Epithelial cell of prostate (primary cell): Measurements from ENCODE around the gene CHSY3.
"Not testable (repeated sequence)": the region's sequence is repeated elsewhere in the genome, so short reads cannot be mapped to it uniquely, and the experiment has no call there.

Experiments
- DNase-seq: peaks from one replicate; pipeline ENCODE4 v3.0.0-alpha.2; 2011; ENCODE audit warnings: low read depth, low spot score
- H3K27ac ChIP-seq: fragments of 450-650 bp; 2 replicates; pipeline ENCODE4 v1.5.1; 2017; ENCODE audit warnings: mild to moderate bottlenecking

CHSY3 gene

DNA sequence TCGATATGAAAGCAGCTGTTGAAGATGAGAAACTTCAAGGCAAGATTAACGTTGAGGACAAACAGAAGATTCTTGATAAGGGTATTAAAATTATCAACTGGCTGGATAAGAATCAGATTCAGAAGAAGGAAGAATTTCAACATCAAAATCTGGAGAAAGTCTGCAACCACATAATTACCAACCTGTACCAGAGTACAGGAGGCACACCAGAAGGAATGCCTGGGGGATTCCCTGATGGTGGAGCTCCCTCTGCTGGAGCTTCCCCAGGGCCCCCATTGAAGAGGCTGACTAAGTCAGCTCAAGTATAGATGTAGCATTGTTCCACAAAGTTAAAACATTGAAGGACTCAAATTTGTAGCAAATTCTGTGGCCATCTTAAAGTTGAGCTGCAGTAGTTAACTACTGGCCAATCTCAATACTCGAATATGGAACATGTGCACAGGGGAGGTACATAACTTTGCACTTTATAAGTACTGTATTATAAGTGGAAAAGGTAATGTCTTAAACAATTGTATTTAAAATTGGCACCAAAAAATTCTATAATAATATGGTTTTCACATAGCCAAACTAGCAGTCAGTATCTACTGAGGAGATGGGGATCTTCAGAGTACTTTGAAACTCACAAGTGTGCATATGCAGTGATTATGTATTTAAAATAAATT lies 237.5 kb downstream of the CHSY3 start:
- no peak overlapping the region for H3K27ac ChIP-seq
- no peak for DNase-seq

DNA sequence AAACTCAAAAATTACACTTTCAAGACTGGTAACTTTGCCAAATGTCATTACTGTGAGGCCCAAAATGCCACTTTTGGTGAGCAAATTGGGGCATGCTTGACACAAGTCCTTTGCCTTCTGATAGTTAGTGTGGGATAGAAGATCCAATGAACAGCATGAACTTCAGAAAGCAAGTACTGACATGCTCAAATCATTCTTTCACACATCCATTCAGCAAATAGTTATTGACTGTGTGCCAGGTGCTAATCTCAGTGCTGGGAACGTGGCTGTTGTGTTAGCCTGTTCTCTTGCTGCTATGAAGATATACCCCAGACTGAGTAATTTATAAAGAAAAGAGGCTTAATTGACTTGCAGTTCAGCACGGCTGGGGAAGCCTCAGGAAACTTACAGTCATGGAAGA lies 247.0 kb downstream of the CHSY3 start:
- peak; percentile 14 for DNase-seq
- no peak overlapping the region for H3K27ac ChIP-seq

DNA sequence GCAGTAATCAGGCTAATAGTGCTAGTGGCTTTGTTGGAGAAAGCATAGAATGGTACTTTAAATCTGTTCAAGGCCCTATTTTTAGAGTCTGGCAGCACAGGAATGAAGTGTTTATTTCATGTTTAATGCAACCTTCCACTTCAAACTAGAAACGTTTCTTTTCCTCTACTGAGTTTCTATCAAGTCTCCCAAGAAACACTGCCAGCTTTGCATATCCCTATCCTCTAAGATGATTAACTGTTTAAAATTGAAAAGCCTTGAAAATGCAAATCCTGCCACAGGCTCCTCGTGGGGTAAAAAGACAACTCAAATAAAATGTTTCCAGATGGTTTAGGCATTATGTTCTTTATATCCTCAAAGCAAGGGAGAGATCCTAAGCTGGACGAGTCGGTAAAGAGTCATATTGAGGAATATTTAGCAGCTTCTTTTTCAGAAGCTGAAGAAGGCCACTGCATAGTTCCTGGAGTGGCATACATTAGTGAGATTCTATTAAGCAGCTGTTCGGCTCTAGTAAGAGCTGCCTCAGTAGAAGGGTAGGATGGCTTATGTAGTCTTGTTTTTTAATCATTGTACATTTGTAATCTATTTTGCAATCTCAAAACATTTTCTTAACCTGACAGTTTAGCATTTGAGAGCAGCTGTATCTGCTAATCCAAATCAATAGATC lies 251.2 kb downstream of the CHSY3 start:
- DNase-seq = no peak
- H3K27ac ChIP-seq = no peak overlapping the region

DNA sequence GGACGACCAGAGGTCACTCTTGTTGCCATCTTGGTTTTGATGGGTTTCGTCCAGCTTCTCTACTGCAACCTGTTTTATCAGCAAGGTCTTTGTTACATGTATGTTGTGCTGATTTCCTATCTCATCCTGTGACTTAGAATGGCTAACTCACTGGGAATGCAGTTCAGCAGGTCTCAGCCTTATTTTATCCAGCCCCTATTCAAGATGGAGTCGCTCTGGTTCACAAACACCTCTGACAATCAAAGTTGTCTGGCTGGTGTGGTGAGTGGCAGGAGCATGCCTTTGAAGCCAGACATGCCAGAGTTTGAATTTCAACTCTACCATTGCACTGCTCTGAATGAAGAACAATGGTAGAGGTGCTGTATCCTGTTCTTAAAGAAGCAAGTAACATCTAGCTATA lies 253.8 kb downstream of the CHSY3 start:
- no peak for DNase-seq

DNA sequence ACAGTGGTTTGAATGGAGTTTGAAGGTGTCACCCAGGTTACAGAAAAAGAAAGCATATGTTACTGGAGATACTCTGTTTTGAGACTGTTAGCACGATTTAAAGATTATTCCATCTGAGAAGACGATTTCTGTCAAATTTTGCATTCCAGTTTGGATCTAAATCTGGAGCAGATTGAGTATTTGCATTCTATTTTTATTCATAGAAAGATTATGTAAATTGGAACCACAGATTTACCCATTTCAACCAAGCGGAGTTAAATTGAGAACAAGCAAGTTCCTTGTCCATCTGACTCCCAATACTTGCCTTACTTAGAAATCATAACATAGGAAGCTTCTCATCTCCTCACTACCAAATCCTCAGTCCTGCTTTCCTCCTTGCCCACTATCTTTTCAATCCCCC lies 255.7 kb downstream of the CHSY3 start:
- no peak overlapping the region for H3K27ac ChIP-seq
- no peak for DNase-seq

More for the DNA sequence above, 253.8 kb downstream of the CHSY3 start:
- H3K27ac ChIP-seq = no peak overlapping the region

DNA sequence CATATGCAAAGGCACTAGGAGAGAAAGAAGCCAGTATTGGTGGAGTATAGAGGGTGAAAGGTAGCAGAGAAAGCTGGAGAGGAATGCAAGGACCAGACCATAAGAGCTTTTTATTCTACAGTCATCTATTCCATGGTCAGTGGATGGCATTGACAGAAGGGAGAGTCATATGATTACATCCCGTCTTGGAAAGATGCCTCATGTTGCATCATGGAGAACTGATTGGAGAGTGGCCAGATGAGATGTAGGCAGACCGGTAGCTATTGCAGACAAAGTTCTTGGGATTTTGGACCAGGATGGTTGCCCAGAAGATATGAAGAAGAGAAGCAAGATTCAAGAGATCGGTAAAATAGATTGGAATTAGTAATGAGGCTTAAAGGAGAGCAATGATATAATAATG lies 260.7 kb downstream of the CHSY3 start:
- H3K27ac ChIP-seq = no peak overlapping the region
- no peak for DNase-seq

DNA sequence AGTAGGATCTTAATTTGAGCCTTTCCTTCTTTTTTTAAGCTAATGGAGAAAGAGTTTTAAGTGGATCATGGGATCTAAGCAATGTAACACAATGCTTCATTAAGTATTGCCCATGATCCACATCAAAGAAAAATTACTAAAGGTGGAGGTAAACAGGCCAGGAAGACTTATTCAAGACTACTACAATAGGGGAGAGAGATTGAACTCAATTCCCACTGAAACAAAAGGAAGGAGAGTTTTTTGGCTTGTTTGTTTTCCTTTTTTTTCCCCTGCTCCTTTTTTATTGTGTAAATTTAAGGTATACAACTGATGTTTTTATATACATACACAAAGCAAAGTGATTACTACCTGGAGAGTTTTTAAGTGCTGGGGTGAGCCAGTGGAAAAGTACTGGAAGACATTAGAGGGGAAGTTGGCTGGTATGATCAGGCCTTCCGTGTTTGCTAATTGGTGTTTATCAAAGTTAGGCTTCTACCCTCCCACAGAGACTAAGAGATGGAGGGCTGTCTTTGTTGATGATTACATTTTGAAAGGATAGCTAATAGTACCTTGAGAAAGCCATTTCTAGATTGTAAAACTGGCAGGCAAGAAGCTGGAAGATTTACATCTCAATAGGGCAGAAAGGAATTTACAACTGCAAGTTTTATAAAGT lies 262.7 kb downstream of the CHSY3 start:
- DNase-seq = no peak
- H3K27ac ChIP-seq = no peak overlapping the region

DNA sequence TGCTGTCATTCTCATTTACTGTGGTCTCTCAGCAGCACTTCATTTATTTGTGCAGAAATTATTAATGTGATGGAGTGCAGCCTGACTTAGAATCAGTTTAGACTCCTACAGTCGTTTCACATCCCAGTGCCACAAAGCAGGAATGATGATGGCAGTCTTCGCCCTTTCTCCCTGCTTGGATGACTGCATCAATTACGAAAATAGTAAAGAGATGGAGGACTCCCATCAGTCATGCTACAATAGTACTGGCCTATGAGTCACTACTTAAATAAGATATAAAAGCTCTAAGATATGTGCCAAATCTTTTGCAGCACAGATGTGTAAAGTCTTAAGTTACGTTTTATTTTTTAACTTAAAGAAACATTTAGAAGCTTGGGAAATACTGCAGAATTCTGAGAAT lies 263.9 kb downstream of the CHSY3 start:
- no peak overlapping the region for H3K27ac ChIP-seq
- no peak for DNase-seq

DNA sequence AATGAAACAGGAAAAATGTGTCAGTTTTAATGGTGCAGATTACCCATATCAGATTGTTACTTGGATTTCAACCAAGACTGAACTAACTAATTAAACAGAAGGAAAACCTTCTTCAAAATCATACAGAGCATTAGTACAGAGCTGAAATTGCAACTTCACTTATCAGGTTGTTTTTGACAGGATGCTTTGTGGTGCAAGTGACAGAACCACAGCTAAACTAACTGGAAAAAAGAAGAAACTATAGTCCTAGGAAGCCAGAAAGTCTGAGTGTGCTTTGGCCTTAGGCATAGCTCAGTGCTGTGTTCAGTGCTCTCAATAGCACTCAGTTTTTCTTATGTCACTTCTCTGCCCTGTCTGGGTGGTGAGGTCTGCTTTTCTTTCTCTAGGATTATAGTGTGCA lies 267.4 kb downstream of the CHSY3 start:
- DNase-seq = no peak

DNA sequence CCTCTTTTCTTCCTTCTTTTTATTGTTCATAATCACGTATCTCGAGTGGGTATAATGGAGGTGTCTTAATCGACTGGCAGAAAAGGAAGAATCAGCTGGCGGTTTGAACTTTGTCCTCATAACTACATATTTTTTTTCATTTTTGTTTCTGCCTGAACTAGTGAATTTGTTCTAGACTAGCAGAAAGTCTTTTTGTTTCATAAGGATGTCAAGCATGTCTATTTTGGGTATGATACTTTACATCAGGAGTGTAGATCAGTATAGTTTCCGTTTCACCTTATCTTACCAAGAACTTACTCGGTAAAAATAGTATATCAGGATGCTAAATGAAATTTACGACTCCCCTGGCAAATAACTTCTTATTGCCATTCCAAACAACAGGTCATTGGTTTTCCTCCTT lies 278.9 kb downstream of the CHSY3 start:
- H3K27ac ChIP-seq = no peak overlapping the region

More for the DNA sequence above, 267.4 kb downstream of the CHSY3 start:
- H3K27ac ChIP-seq = no peak overlapping the region

DNA sequence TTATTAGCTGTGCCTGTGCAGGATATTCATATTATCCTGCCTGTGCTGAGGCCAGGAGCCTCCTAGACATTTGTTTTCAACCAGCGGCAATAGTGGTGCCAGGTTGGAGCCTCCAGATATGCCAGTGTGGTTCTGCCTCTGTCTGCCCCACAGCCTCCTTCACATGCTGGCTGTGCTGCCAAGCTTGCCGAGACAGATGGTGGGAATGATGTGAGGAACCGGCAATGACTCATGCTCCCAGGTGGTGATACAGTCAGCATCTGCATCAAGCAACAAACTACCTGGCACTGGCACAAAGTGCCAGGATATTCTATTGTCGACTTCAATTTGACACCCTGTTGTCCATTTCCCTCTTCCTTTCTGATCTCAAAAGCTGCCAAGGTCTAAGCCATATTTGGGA lies 285.7 kb downstream of the CHSY3 start:
- no peak overlapping the region for H3K27ac ChIP-seq
- no peak for DNase-seq

More for the DNA sequence above, 278.9 kb downstream of the CHSY3 start:
- no peak for DNase-seq

DNA sequence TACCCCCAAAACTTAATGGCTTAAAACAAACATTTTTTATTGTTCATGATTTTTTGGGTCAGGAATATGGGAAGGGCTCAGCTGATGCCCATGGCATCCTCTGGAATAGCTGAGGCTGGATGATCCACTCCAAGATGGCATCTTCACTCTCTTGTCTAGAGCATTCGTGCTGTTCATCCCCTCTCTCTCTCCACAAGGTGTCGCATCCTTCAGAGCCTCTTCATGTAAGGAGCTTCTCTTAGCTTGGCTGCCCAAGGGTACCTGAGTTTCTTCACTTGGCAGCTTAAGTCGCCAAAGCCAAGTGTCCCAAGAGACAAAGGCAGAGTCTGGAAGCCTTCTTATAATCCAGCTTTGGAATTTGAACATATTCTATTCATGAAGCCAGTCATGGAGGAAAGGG lies 294.7 kb downstream of the CHSY3 start:
- no peak overlapping the region for H3K27ac ChIP-seq
- DNase-seq = no peak

DNA sequence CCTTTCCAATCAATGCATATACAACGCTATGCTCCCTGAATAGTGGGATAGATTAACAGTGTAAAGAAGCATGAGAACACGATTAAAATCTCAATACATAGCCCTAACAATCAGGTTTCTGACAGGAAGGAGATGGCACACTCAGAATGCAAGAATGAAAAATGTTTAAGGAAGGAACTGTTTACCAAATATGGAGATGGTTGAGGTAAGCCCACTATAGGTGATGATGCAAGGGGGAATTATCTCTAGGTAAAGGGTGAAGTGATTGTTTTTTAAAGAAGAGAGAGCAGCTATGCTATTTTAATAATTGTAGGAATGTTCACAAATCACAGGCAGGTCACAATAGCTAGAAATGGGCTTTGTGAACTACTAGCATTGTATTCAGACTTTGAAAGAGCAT lies 302.4 kb downstream of the CHSY3 start:
- no peak overlapping the region for H3K27ac ChIP-seq
- no peak for DNase-seq

DNA sequence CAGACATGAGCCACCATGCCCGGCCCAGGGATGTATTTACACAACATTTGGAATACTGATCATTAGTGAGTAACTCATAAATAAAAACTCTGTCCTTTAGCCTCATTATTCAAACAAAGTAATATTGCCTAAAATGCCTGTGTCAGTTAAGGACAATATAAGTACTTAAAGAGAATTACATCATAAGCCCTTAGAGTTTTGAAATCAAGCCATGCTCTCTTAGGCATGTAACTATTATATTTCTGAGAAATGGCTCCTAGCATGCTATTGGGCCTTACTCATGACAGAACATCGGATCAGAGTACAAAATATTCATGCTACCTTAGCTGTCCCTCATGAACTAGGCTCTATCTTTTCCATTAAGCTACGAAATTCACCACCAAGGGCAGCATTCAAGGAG lies 309.3 kb downstream of the CHSY3 start:
- no peak for DNase-seq
- no peak overlapping the region for H3K27ac ChIP-seq

DNA sequence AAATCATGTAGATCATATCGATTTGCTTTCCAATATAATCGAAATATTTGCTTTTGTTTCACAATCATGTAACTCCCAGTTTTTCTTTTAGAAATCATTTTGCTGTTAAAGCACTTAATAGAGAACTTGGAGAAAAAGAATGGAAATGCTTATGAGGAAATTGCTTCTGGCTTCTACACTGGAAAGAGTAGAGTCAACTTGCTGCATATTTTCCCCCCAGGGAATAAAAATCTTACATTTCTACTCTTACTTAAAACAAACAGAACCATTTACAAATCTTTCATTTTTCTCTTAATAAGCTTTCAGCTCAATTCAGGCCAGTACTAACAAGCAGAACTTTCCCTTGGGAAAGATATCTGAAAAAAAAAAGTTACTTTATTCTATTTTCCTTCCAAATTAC lies 312.0 kb downstream of the CHSY3 start:
- H3K27ac ChIP-seq = no peak overlapping the region
- no peak for DNase-seq

DNA sequence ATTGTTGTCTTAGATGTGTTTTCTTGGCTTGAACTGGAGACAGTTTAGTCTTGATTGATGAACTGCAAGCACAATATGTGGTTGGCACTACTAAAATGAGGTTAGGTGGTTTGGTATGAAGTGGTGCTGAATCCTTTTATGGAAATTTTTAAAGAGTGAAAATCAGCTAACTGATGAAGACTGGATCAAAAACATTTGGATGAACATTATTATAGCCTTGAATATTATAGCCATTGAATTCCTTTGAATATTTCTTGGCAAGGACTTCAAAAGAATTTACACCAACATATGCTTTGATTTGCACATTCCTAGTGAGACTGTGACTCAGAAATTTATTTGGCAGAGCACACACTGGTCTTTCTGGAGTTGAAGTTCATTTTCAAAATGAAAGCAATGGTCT lies 318.3 kb downstream of the CHSY3 start:
- no peak for DNase-seq
- no peak overlapping the region for H3K27ac ChIP-seq

DNA sequence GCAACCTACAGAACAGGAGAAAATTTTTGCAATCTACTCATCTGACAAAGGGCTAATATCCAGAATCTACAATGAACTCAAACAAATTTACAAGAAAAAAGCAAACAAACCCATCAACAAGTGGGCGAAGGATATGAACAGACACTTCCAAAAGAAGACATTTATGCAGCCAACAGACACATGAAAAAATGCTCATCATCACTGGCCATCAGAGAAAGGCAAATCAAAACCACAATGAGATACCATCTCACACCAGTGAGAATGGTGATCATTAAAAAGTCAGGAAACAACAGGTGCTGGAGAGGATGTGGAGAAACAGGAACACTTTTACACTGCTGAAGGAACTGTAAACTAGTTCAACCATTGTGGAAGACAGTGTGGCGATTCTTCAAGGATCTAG lies 322.3 kb downstream of the CHSY3 start:
- H3K27ac ChIP-seq, DNase-seq: not testable (repeated sequence)

DNA sequence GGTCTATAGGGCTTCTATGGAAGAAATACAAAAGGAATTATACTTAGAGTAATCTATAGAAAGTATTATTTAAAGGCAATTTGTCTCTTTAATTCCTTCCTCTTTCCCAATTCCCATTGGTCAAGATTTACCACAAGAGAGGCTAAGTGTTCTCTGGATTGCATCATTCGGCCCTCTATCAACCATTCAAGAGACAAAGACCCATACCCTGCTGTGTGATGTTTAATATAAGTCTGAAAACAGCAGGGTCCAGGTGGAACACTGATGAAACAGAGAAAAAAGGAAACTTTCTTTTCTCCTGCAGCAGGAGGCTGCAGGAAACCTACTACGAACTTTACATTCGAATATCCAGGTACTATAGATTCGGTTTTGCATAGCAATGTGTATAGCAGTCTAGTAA lies 323.4 kb downstream of the CHSY3 start:
- no peak for DNase-seq
- H3K27ac ChIP-seq = no peak overlapping the region

DNA sequence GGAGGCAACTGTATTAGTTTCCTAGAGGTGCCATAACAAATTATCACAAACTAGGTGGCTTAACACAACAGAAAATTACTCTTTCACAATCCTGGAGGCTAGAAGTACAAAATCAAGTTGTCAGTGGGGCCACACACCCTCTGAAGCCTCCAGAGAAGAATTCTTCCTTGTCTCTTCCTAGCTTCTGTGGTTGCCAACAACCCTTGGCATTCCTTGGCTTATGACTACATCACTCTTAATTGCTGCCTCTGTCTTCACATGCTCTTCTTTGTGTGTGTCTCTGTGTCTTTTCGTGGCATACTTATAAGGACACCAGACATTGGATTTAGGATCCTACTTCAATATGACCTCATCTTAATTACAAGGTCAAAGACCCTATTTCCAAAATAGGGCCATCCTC lies 327.5 kb downstream of the CHSY3 start:
- no peak overlapping the region for H3K27ac ChIP-seq
- DNase-seq = no peak

DNA sequence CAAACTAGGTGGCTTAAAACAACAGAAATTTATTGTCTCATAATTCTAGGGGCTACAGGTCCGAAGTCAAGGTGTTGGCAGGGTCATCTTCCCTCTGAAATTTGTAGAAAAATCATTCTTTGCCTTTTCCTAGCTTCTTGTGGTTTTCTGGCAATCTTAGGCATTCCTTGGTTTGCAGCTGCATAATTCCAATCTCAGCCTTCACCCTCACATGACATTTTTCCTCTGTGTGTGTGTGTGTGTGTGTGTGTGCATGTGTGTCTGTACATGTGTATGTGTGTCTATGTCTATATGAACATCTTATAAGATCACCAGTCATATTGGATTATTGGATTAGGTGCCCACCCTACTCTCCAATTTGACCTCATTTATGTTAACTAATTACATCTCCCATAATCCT lies 330.6 kb downstream of the CHSY3 start:
- no peak overlapping the region for H3K27ac ChIP-seq
- no peak for DNase-seq
